Measurements from ENCODE around the gene GPR37L1.

The GPR37L1 gene

GRCh38 chr1:202148391-202148790, 25.7 kb downstream of the GPR37L1 start:
- H3K36me3 ChIP-seq (ENCODE audit: insufficient read depth, low read length): no peaks in the 10 kb centered on the region
- no peak overlapping the region for H2AFZ ChIP-seq (ENCODE audit: low read length, unreplicated experiment)
- peaks cover 19% of the 10 kb centered on the region for H3K79me2 ChIP-seq (ENCODE audit: control insufficient read depth, insufficient read depth, low read length, unreplicated experiment)
- no peak overlapping the region for H3K4me3 ChIP-seq (ENCODE audit: low read depth, low read length)
- H3K27ac ChIP-seq (ENCODE audit: low read depth, low read length): no peak overlapping the region
- no peaks in the 10 kb centered on the region for H3K4me1 ChIP-seq (ENCODE audit: control insufficient read depth, insufficient read depth, low read length, unreplicated experiment)
- H3K27me3 ChIP-seq (ENCODE audit: insufficient read depth, low read length): no peaks in the 10 kb centered on the region

- no peak overlapping the region for H3K4me3 ChIP-seq (ENCODE audit: low read depth, low read length)
- H3K27me3 ChIP-seq (ENCODE audit: insufficient read depth, low read length): no peaks in the 10 kb centered on the region
These were observed 26.8 kb downstream of the GPR37L1 start for GRCh38 chr1:202149566-202149965.

GRCh38 chr1:202150187-202150586, 27.5 kb downstream of the GPR37L1 start:
- Histone ChIP-seq H3K27me3 (ENCODE audit: insufficient read depth, low read length) (no peaks in the 10 kb centered on the region), H3K4me1 (ENCODE audit: control insufficient read depth, insufficient read depth, low read length, unreplicated experiment) (peaks cover 4% of the 10 kb centered on the region), H2AFZ (ENCODE audit: low read length, unreplicated experiment) (no peak overlapping the region), H3K36me3 (ENCODE audit: insufficient read depth, low read length) (no peaks in the 10 kb centered on the region), H3K79me2 (ENCODE audit: control insufficient read depth, insufficient read depth, low read length, unreplicated experiment) (peaks cover 2% of the 10 kb centered on the region), H3K4me3 (ENCODE audit: low read depth, low read length) (no peak overlapping the region), H3K27ac (ENCODE audit: low read depth, low read length) (no peak overlapping the region)

More at GRCh38 chr1:202149566-202149965, 26.8 kb downstream of the GPR37L1 start:
- no peak overlapping the region for H2AFZ ChIP-seq (ENCODE audit: low read length, unreplicated experiment)
- no peaks in the 10 kb centered on the region for H3K4me1 ChIP-seq (ENCODE audit: control insufficient read depth, insufficient read depth, low read length, unreplicated experiment)
- H3K79me2 ChIP-seq (ENCODE audit: control insufficient read depth, insufficient read depth, low read length, unreplicated experiment): peaks cover 8% of the 10 kb centered on the region
- no peak overlapping the region for H3K27ac ChIP-seq (ENCODE audit: low read depth, low read length)
- no peaks in the 10 kb centered on the region for H3K36me3 ChIP-seq (ENCODE audit: insufficient read depth, low read length)

GRCh38 chr1:202150602-202151001, 27.9 kb downstream of the GPR37L1 start:
- Histone ChIP-seq H3K27me3 (ENCODE audit: insufficient read depth, low read length) (no peaks in the 10 kb centered on the region), H3K27ac (ENCODE audit: low read depth, low read length) (no peak overlapping the region), H3K36me3 (ENCODE audit: insufficient read depth, low read length) (no peaks in the 10 kb centered on the region), H3K79me2 (ENCODE audit: control insufficient read depth, insufficient read depth, low read length, unreplicated experiment) (no peaks in the 10 kb centered on the region), H2AFZ (ENCODE audit: low read length, unreplicated experiment) (no peak overlapping the region), H3K4me1 (ENCODE audit: control insufficient read depth, insufficient read depth, low read length, unreplicated experiment) (peaks cover 8% of the 10 kb centered on the region), H3K4me3 (ENCODE audit: low read depth, low read length) (no peak overlapping the region)

- no peaks in the 10 kb centered on the region for H3K36me3 ChIP-seq (ENCODE audit: insufficient read depth, low read length)
- H3K27ac ChIP-seq (ENCODE audit: low read depth, low read length): no peak overlapping the region
- H3K79me2 ChIP-seq (ENCODE audit: control insufficient read depth, insufficient read depth, low read length, unreplicated experiment): no peaks in the 10 kb centered on the region
- no peaks in the 10 kb centered on the region for H3K27me3 ChIP-seq (ENCODE audit: insufficient read depth, low read length)
- H2AFZ ChIP-seq (ENCODE audit: low read length, unreplicated experiment): no peak overlapping the region
- peaks cover 8% of the 10 kb centered on the region for H3K4me1 ChIP-seq (ENCODE audit: control insufficient read depth, insufficient read depth, low read length, unreplicated experiment)
- no peak overlapping the region for H3K4me3 ChIP-seq (ENCODE audit: low read depth, low read length)
These were observed 28.3 kb downstream of the GPR37L1 start for GRCh38 chr1:202151045-202151444.

- H3K4me3 ChIP-seq (ENCODE audit: low read depth, low read length): no peak overlapping the region
- H3K36me3 ChIP-seq (ENCODE audit: insufficient read depth, low read length): no peaks in the 10 kb centered on the region
- no peaks in the 10 kb centered on the region for H3K27me3 ChIP-seq (ENCODE audit: insufficient read depth, low read length)
- peaks cover 8% of the 10 kb centered on the region for H3K4me1 ChIP-seq (ENCODE audit: control insufficient read depth, insufficient read depth, low read length, unreplicated experiment)
- no peaks in the 10 kb centered on the region for H3K79me2 ChIP-seq (ENCODE audit: control insufficient read depth, insufficient read depth, low read length, unreplicated experiment)
- no peak overlapping the region for H3K27ac ChIP-seq (ENCODE audit: low read depth, low read length)
- H2AFZ ChIP-seq (ENCODE audit: low read length, unreplicated experiment): no peak overlapping the region
These were observed 29.7 kb downstream of the GPR37L1 start for GRCh38 chr1:202152399-202152798.

GRCh38 chr1:202153284-202153683, 30.6 kb downstream of the GPR37L1 start:
- no peak overlapping the region for H2AFZ ChIP-seq (ENCODE audit: low read length, unreplicated experiment)
- H3K79me2 ChIP-seq (ENCODE audit: control insufficient read depth, insufficient read depth, low read length, unreplicated experiment): no peaks in the 10 kb centered on the region
- peaks cover 8% of the 10 kb centered on the region for H3K4me1 ChIP-seq (ENCODE audit: control insufficient read depth, insufficient read depth, low read length, unreplicated experiment)
- no peaks in the 10 kb centered on the region for H3K36me3 ChIP-seq (ENCODE audit: insufficient read depth, low read length)
- H3K27ac ChIP-seq (ENCODE audit: low read depth, low read length): no peak overlapping the region
- no peaks in the 10 kb centered on the region for H3K27me3 ChIP-seq (ENCODE audit: insufficient read depth, low read length)
- no peak overlapping the region for H3K4me3 ChIP-seq (ENCODE audit: low read depth, low read length)

GRCh38 chr1:202154148-202154765, 31.5 kb downstream of the GPR37L1 start:
- Histone ChIP-seq H3K27me3 (ENCODE audit: insufficient read depth, low read length) (no peaks in the 10 kb centered on the region), H2AFZ (ENCODE audit: low read length, unreplicated experiment) (no peak overlapping the region), H3K4me1 (ENCODE audit: control insufficient read depth, insufficient read depth, low read length, unreplicated experiment) (peaks cover 8% of the 10 kb centered on the region), H3K79me2 (ENCODE audit: control insufficient read depth, insufficient read depth, low read length, unreplicated experiment) (no peaks in the 10 kb centered on the region), H3K36me3 (ENCODE audit: insufficient read depth, low read length) (no peaks in the 10 kb centered on the region), H3K27ac (ENCODE audit: low read depth, low read length) (no peak overlapping the region), H3K4me3 (ENCODE audit: low read depth, low read length) (no peak overlapping the region)

- peaks cover 8% of the 10 kb centered on the region for H3K4me1 ChIP-seq (ENCODE audit: control insufficient read depth, insufficient read depth, low read length, unreplicated experiment)
- H3K27ac ChIP-seq (ENCODE audit: low read depth, low read length): no peak overlapping the region
- H2AFZ ChIP-seq (ENCODE audit: low read length, unreplicated experiment): no peak overlapping the region
- no peaks in the 10 kb centered on the region for H3K27me3 ChIP-seq (ENCODE audit: insufficient read depth, low read length)
- H3K36me3 ChIP-seq (ENCODE audit: insufficient read depth, low read length): no peaks in the 10 kb centered on the region
- H3K79me2 ChIP-seq (ENCODE audit: control insufficient read depth, insufficient read depth, low read length, unreplicated experiment): no peaks in the 10 kb centered on the region
- H3K4me3 ChIP-seq (ENCODE audit: low read depth, low read length): no peak overlapping the region
These were observed 32.2 kb downstream of the GPR37L1 start for GRCh38 chr1:202154766-202155477.

- Histone ChIP-seq H3K27ac (ENCODE audit: low read depth, low read length) (no peak overlapping the region), H3K27me3 (ENCODE audit: insufficient read depth, low read length) (no peaks in the 10 kb centered on the region), H3K4me3 (ENCODE audit: low read depth, low read length) (no peak overlapping the region), H3K36me3 (ENCODE audit: insufficient read depth, low read length) (no peaks in the 10 kb centered on the region), H3K4me1 (ENCODE audit: control insufficient read depth, insufficient read depth, low read length, unreplicated experiment) (peaks cover 8% of the 10 kb centered on the region), H2AFZ (ENCODE audit: low read length, unreplicated experiment) (no peak overlapping the region), H3K79me2 (ENCODE audit: control insufficient read depth, insufficient read depth, low read length, unreplicated experiment) (no peaks in the 10 kb centered on the region)
These were observed 32.8 kb downstream of the GPR37L1 start for GRCh38 chr1:202155478-202156021.

- Histone ChIP-seq H3K4me1 (ENCODE audit: control insufficient read depth, insufficient read depth, low read length, unreplicated experiment) (peaks cover 8% of the 10 kb centered on the region), H3K36me3 (ENCODE audit: insufficient read depth, low read length) (no peaks in the 10 kb centered on the region), H3K79me2 (ENCODE audit: control insufficient read depth, insufficient read depth, low read length, unreplicated experiment) (no peaks in the 10 kb centered on the region), H3K27ac (ENCODE audit: low read depth, low read length) (no peak overlapping the region), H3K27me3 (ENCODE audit: insufficient read depth, low read length) (no peaks in the 10 kb centered on the region), H3K4me3 (ENCODE audit: low read depth, low read length) (no peak overlapping the region), H2AFZ (ENCODE audit: low read length, unreplicated experiment) (no peak overlapping the region)
These were observed 33.9 kb downstream of the GPR37L1 start for GRCh38 chr1:202156590-202156989.

All from ACC112 (cell line).